Esophagus muscularis mucosa (tissue), 4 donors: ENCODE measurements around the gene DENND11. TPM values are rescaled to one million over a fixed set of nuclear protein-coding genes. Genes with fewer than 3 reads are reported as not detected.

ENCODE experiments used
- DNase-seq: peaks from one replicate; pipeline ENCODE4 v3.0.0-alpha.2; 2017; ENCODE audit errors: extremely low spot score
- H3K27ac ChIP-seq, 4 donors: fragments of 200-600 bp; sonication (generic); replicated peaks in 1 of 4; 1 replicate in 3 of 4; 2 replicates in 1 of 4; pipeline ENCODE4 v1.5.1; 2016 to 2019; ENCODE audit warnings: mild to moderate bottlenecking in 1 of 4
- H3K27me3 ChIP-seq, 4 donors: fragments of 200-600 bp; sonication (generic); one replicate each; pipeline versions ENCODE4 v1.5.1 to v1.6.0; 2016 to 2019
- H3K36me3 ChIP-seq, 4 donors: fragments of 200-600 bp; sonication (generic); one replicate each; pipeline ENCODE4 v1.5.1; 2016 to 2019
- H3K4me1 ChIP-seq, 4 donors: fragments of 200-600 bp; sonication (generic); one replicate each; pipeline ENCODE4 v1.5.1; 2016 to 2019
- H3K4me3 ChIP-seq, 4 donors: fragments of 200-600 bp; sonication (generic); 1 replicate in 2 of 4; 2 replicates in 2 of 4; pipeline ENCODE4 v1.5.1; 2016 to 2019; ENCODE audit warnings: mild to moderate bottlenecking in 4 of 4, moderate library complexity in 1 of 4
- H3K9me3 ChIP-seq, 4 donors: fragments of 200-600 bp; sonication (generic); 1 replicate in 3 of 4; 2 replicates in 1 of 4; pipeline ENCODE4 v1.5.1; 2016 to 2019
- EP300 ChIP-seq: sonication (generic); formaldehyde crosslinking; IDR thresholded peaks from one replicate; pipeline ENCODE4 v1.6.1; 2017; ENCODE audit warnings: antibody characterized with exemption
- POLR2A ChIP-seq: fragments of 450-650 bp; IDR thresholded peaks from one replicate; pipeline ENCODE4 v1.6.1; 2017; ENCODE audit warnings: antibody characterized with exemption, moderate library complexity, mild to moderate bottlenecking, low read depth
- POLR2AphosphoS5 ChIP-seq, 2 donors: sonication (generic); formaldehyde crosslinking; IDR thresholded peaks; one replicate each; pipeline ENCODE4 v1.6.1; 2017; ENCODE audit warnings: antibody characterized with exemption in 2 of 2
- WGBS: methylation state at CpG from one replicate; pipeline ENCODE4 v1.1.5; 2018; 5-methylcytosine and 5-hydroxymethylcytosine counted together
- intact Hi-C: fragments of 100-400 bp; cut with DNase I; formaldehyde crosslinking; loops from one replicate; pipeline ENCODE4 v1.15.1; 2023
- small RNA-seq, 3 donors: library from RNA; depleted of rRNA; stranded (forward); fragments of <200 nt; gene quantifications; one replicate each; pipeline ENCODE3, GENCODE V24; 2016
- total RNA-seq, 4 donors: library from RNA; depleted of rRNA; stranded (reverse); fragments of >200 nt; gene quantifications; one replicate each; pipeline versions ENCODE4 v1.1.0 to v1.2.1, GENCODE V29; 2016
- TF ChIP-seq, protein P1 (sequence below), 3 experiments: fragments of 200-600 bp in 2 of 3; fragments of 450-650 bp in 1 of 3; sonication (generic) in 2 of 3; IDR thresholded peaks; one replicate each; pipeline ENCODE4 v1.5.1; 2017 to 2019; ENCODE audit warnings: antibody characterized with exemption in 3 of 3, mild to moderate bottlenecking in 2 of 3, moderate library complexity in 1 of 3

The DENND11 gene
- total RNA-seq, 4 donors from 2014 or later, result 14.9 to 25.4 (median 16.3) TPM

DNA sequence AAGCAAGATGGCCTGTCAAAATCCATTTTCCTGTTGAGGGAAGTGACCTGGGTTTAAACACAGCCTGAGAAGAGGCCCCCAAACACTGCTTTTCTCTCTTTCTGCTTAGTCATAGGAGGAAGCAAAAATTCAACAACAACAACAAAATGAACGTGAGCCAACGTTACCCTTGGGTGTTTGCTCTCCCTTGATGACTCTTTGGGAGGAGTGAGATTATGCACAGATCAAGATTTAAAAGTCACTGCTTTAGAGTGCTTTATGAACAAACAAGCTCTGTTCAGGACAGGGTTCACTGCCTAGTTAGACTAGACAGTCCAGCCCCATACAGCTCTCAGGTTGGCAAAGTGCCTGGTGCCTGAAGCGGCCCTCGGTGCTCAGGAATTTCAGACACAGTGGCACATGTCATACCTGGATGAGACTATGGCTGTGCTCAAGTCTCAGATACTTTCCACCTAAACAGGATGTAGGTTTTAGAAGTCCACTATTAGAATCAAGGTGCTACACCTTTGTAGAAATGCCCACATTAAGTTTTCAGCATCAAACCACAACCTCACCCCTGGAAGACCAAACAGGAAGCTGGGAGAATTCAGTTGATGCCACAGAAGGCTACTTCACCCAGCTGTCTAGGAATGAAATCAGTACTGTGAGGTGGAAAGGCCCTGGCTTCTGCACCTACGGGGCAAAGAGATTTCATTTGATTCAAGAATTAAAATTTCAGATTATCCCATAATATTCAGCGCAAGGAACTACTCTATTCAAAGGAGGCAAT is 38.7 kb downstream of the DENND11 start:
- intact Hi-C loops, result no loop called here
- WGBS, result 69% methylated on average over 4 of the region's 6 CpGs
- Histone ChIP-seq H3K27me3 (no peaks in the 10 kb centered on the region), H3K4me3 (no peak overlapping the region), H3K36me3 (peaks cover 24 to 96% (median 81%) of the 10 kb centered on the region in 4 donors), H3K4me1 (no peaks in the 10 kb centered on the region), H3K27ac (no peak overlapping the region), H3K9me3 (no peaks in the 10 kb centered on the region)
- TF ChIP-seq POLR2A, result no peak
- TF ChIP-seq, protein P1, sequence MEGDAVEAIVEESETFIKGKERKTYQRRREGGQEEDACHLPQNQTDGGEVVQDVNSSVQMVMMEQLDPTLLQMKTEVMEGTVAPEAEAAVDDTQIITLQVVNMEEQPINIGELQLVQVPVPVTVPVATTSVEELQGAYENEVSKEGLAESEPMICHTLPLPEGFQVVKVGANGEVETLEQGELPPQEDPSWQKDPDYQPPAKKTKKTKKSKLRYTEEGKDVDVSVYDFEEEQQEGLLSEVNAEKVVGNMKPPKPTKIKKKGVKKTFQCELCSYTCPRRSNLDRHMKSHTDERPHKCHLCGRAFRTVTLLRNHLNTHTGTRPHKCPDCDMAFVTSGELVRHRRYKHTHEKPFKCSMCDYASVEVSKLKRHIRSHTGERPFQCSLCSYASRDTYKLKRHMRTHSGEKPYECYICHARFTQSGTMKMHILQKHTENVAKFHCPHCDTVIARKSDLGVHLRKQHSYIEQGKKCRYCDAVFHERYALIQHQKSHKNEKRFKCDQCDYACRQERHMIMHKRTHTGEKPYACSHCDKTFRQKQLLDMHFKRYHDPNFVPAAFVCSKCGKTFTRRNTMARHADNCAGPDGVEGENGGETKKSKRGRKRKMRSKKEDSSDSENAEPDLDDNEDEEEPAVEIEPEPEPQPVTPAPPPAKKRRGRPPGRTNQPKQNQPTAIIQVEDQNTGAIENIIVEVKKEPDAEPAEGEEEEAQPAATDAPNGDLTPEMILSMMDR (IDR thresholded peaks at IDR 0.05), result no peak
- TF ChIP-seq POLR2AphosphoS5 (IDR thresholded peaks at IDR 0.05), result no peak
- TF ChIP-seq EP300, result no peak
- no peak for DNase-seq

- DNase-seq, result no peak
- no peak for TF ChIP-seq EP300
- Histone ChIP-seq H3K9me3 (no peaks in the 10 kb centered on the region), H3K4me3 (no peak overlapping the region), H3K36me3 (peaks cover 25 to 88% (median 68%) of the 10 kb centered on the region in 4 donors), H3K27me3 (no peaks in the 10 kb centered on the region), H3K27ac (no peak overlapping the region), H3K4me1 (no peaks in the 10 kb centered on the region)
- 62% methylated on average over 4 of the region's 4 CpGs for WGBS
- intact Hi-C loops, result no loop called here
These were observed 41.7 kb downstream of the DENND11 start for GRCh38 chr7:141660259-141660658.

DNA sequence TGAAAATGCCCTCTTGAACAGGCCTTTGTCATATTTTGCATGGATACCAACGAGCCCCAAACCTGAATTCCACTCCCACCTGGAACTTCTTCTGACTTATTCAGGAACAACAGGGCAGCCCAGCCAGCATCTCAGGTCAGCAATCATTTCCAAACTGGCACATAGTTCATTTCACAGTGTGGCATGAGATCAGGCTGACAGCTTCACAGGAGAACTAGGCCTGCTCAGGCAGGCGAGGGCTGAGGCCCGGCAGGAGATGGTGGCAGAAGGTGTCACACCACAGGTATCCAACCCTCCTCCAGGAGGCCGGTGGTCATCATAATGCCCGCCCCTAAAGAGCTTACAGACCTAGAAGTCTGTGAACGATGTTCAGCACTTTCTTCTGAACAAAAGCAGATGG is 42.5 kb downstream of the DENND11 start:
- no peak overlapping the region for H3K4me3 ChIP-seq
- no peak for DNase-seq
- H3K27me3 ChIP-seq, result no peaks in the 10 kb centered on the region
- no peak overlapping the region for H3K27ac ChIP-seq
- peaks cover 18 to 87% (median 60%) of the 10 kb centered on the region in 4 donors for H3K36me3 ChIP-seq
- peaks cover 0 to 5% (median 1%) of the 10 kb centered on the region in 4 donors for H3K4me1 ChIP-seq
- WGBS, result 97% methylated on average over 4 of the region's 6 CpGs
- intact Hi-C loops, result no loop called here
- TF ChIP-seq POLR2AphosphoS5 (IDR thresholded peaks at IDR 0.05) (no peak), POLR2A (no peak), EP300 (no peak)
- TF ChIP-seq, protein P1 (IDR thresholded peaks at IDR 0.05), result no peak
- no peaks in the 10 kb centered on the region for H3K9me3 ChIP-seq

DNA sequence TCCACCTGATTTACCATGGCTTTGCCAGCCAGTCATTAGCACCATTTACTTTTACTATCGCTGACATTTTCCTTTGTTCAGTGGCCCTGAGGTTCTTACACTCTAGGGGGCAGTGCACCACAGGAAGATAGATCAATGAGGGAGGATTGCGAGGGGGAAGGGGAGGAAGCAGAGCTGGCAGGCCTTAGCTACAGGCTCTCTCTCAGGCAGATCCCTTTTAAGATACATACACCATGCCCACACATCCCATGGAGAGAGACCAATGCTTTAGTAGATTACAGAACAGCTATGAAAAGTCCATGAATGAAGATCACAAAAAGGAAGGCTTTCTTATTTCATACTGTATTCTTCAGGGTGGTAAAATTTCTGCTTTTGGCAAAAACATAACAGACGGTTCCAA is 47.4 kb downstream of the DENND11 start:
- no peaks in the 10 kb centered on the region for H3K27me3 ChIP-seq
- DNase-seq, result no peak
- H3K4me1 ChIP-seq, result peaks cover 7 to 15% (median 11%) of the 10 kb centered on the region in 4 donors
- H3K9me3 ChIP-seq, result no peaks in the 10 kb centered on the region
- WGBS, result 46% methylated on average over 3 of the region's 3 CpGs
- no peak overlapping the region for H3K4me3 ChIP-seq
- H3K36me3 ChIP-seq, result peaks cover 9 to 61% (median 29%) of the 10 kb centered on the region in 4 donors
- TF ChIP-seq POLR2AphosphoS5 (IDR thresholded peaks at IDR 0.05), result peak in 1 of 2 donors; percentile 26
- TF ChIP-seq EP300, result no peak
- TF ChIP-seq, protein P1 (IDR thresholded peaks at IDR 0.05), result peak; percentile 44 to 64 (median 58)
- no peak overlapping the region for H3K27ac ChIP-seq
- intact Hi-C loops, result no loop called here

DNA sequence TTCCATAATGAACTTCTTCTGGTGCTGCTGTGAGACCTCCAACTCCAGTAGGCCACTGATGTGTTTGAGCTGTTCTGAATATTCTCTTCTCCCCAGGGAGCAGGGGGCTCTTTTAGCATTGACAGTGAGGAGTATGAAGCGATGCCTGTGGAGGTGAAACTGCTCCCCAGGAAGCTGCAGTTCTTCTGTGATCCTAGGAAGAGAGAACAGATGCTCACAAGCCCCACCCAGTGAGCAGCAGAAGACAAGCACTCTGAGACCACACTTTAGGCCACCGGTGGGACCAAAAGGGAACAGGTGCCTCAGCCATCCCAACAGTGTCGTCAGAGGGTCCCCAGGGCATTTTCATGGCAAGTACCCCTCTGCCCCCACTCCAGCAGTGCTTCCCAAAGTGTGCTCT is 49.3 kb downstream of the DENND11 start:
- TF ChIP-seq POLR2AphosphoS5 (IDR thresholded peaks at IDR 0.05), result no peak
- TF ChIP-seq POLR2A, result no peak
- TF ChIP-seq, protein P1 (IDR thresholded peaks at IDR 0.05), result no peak
- TF ChIP-seq EP300, result no peak
- 74% methylated on average over 3 of the region's 3 CpGs for WGBS
- no peak overlapping the region for H3K4me3 ChIP-seq
- no peaks in the 10 kb centered on the region for H3K27me3 ChIP-seq
- intact Hi-C loops, result no loop called here
- no peak overlapping the region for H3K27ac ChIP-seq
- peaks cover 8 to 48% (median 20%) of the 10 kb centered on the region in 4 donors for H3K36me3 ChIP-seq
- no peak for DNase-seq
- peaks cover 12 to 30% (median 23%) of the 10 kb centered on the region in 4 donors for H3K4me1 ChIP-seq
- H3K9me3 ChIP-seq, result no peaks in the 10 kb centered on the region

Small RNA genes lying within 50 kb of the gene (small RNA-seq; reads per million reads assigned to genes)
- gene RNU1-82P, result 0 reads per million in 3 donors

Other genes starting within 250 kb of the DENND11 start
- gene AGK, start 150.8 kb downstream of the DENND11 start, total RNA-seq, result 10 to 100 TPM; 17.9 to 23.4 (median 19.2) TPM
- gene WEE2, start 6.2 kb upstream of the DENND11 start, total RNA-seq, result not detected
- gene SSBP1, start 36.2 kb upstream of the DENND11 start, total RNA-seq, result 100 to 1,000 TPM; 105 to 122 (median 114) TPM
- 1 to 10 TPM in 1 of 4 donors, not detected in 3; 2.1 TPM for gene TAS2R3, start 61.9 kb upstream of the DENND11 start, total RNA-seq
- 1 to 10 TPM in 2 of 4 donors, under 1 TPM in 1, not detected in 1; 0.33 to 1.3 (median 1.2) TPM for gene TAS2R4, start 74.5 kb upstream of the DENND11 start, total RNA-seq
- 1 to 10 TPM in 2 of 4 donors, under 1 TPM in 2; 0.50 to 2.1 (median 0.89) TPM for gene TAS2R5, start 88.1 kb upstream of the DENND11 start, total RNA-seq
- gene PRSS37, start 139.3 kb upstream of the DENND11 start, total RNA-seq, result not detected
- under 1 TPM in 1 of 4 donors, not detected in 3; 0.33 TPM for gene OR9A4, start 214.2 kb upstream of the DENND11 start, total RNA-seq
- gene CLEC5A, start 244.8 kb upstream of the DENND11 start, total RNA-seq, result under 1 TPM in 3 of 4 donors, not detected in 1; 0.32 to 0.66 (median 0.42) TPM